C4-2B (cell line): Measurements from ENCODE around the gene ARMC12.

Experiments
- H3K27ac ChIP-seq: fragments of 450-650 bp; 2 replicates; pipeline ENCODE4 v1.5.1; 2017
- CTCF ChIP-seq: fragments of 450-650 bp; conservative IDR thresholded peaks from 2 replicates; pipeline ENCODE4 v1.5.1; 2017; ENCODE audit warnings: mild to moderate bottlenecking
- ZFX ChIP-seq: fragments of 450-650 bp; IDR thresholded peaks from 2 replicates; pipeline ENCODE4 v1.6.1; 2017

ARMC12 gene

GRCh38 chr6:35698858-35699257 lies 38.0 kb upstream of the ARMC12 start:
- TF ChIP-seq CTCF = no peak
- TF ChIP-seq ZFX = no peak
- no peak overlapping the region for H3K27ac ChIP-seq

GRCh38 chr6:35703554-35703953 lies 33.3 kb upstream of the ARMC12 start:
- TF ChIP-seq ZFX (no peak), CTCF (no peak)
- H3K27ac ChIP-seq = no peak overlapping the region

- TF ChIP-seq CTCF (no peak), ZFX (no peak)
- no peak overlapping the region for H3K27ac ChIP-seq
Observed at GRCh38 chr6:35706468-35706867, 30.4 kb upstream of the ARMC12 start.

GRCh38 chr6:35707714-35708407 lies 29.0 kb upstream of the ARMC12 start:
- H3K27ac ChIP-seq = no peak overlapping the region
- TF ChIP-seq CTCF = no peak

GRCh38 chr6:35708585-35708984 lies 28.2 kb upstream of the ARMC12 start:
- no peak for TF ChIP-seq CTCF
- TF ChIP-seq ZFX = no peak
- H3K27ac ChIP-seq = no peak overlapping the region

GRCh38 chr6:35710241-35710847 lies 26.5 kb upstream of the ARMC12 start:
- no peak overlapping the region for H3K27ac ChIP-seq
- TF ChIP-seq ZFX = no peak
- no peak for TF ChIP-seq CTCF

- TF ChIP-seq CTCF (no peak), ZFX (no peak)
- H3K27ac ChIP-seq = no peak overlapping the region
Observed at GRCh38 chr6:35711731-35712130, 25.1 kb upstream of the ARMC12 start.
